BE2C (cell line): Measurements from ENCODE around the gene GARIN1A.

Experiments
- DNase-seq: peaks from one replicate; pipeline ENCODE4 v3.0.0-alpha.2; 2020
- H3K27me3 ChIP-seq: fragments of 250-450 bp; sonication (Bioruptor Pico); 2 replicates; pipeline ENCODE4 v1.5.1; 2020; ENCODE audit warnings: mild to moderate bottlenecking
- H3K36me3 ChIP-seq: fragments of 250-450 bp; sonication (Bioruptor Pico); 2 replicates; pipeline ENCODE4 v1.5.1; 2020; ENCODE audit warnings: mild to moderate bottlenecking
- H3K4me1 ChIP-seq: fragments of 250-450 bp; sonication (Bioruptor Pico); 2 replicates; pipeline ENCODE4 v1.5.1; 2020
- H3K4me3 ChIP-seq: 2 replicates; pipeline ENCODE4 v1.5.1; 2011; ENCODE audit warnings: low read depth, low read length
- H3K9me3 ChIP-seq: fragments of 250-450 bp; sonication (Bioruptor Pico); 2 replicates; pipeline ENCODE4 v1.5.1; 2020
- TF ChIP-seq, protein P1 (sequence below): IDR thresholded peaks from 2 replicates; pipeline ENCODE4 v1.5.1; 2012; ENCODE audit warnings: mild to moderate bottlenecking, low read depth, low read length

Gene GARIN1A

DNA sequence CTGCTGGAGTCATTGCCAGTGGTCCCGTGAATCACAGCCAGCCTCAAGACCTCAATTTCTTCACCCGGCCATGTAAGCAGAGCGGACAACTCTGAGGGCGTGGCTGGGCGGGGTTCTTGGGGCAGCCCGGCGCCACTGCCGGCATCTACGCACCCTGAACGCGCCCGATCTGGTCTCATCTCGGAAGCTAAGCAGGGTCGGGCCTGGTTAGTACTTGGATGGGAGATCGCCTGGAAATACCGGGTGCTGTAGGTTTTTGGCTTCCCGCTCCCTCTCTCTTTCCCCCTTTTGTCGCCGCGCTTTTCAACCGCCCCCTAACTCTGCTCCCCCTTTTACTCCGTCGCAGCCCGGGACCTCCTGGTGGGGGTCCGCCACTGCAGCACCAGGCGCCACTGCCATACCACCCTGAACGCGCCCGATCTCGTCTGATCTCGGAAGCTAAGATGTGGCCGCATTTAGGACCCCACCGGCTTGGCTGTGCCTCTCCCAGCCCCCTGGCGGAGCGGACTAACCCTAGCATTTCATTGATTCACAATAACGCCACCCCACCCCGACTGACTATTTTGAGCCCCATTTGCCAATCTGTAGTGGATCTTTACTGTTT lies 25.3 kb downstream of the GARIN1A start:
- H3K36me3 ChIP-seq: no peaks in the 10 kb centered on the region
- H3K9me3 ChIP-seq: no peaks in the 10 kb centered on the region
- H3K27me3 ChIP-seq: no peaks in the 10 kb centered on the region
- peak; percentile 75 for DNase-seq
- H3K4me3 ChIP-seq: peak overlapping the region; percentile 65
- TF ChIP-seq, protein P1, sequence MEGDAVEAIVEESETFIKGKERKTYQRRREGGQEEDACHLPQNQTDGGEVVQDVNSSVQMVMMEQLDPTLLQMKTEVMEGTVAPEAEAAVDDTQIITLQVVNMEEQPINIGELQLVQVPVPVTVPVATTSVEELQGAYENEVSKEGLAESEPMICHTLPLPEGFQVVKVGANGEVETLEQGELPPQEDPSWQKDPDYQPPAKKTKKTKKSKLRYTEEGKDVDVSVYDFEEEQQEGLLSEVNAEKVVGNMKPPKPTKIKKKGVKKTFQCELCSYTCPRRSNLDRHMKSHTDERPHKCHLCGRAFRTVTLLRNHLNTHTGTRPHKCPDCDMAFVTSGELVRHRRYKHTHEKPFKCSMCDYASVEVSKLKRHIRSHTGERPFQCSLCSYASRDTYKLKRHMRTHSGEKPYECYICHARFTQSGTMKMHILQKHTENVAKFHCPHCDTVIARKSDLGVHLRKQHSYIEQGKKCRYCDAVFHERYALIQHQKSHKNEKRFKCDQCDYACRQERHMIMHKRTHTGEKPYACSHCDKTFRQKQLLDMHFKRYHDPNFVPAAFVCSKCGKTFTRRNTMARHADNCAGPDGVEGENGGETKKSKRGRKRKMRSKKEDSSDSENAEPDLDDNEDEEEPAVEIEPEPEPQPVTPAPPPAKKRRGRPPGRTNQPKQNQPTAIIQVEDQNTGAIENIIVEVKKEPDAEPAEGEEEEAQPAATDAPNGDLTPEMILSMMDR: peak; percentile 65
- H3K4me1 ChIP-seq: no peaks in the 10 kb centered on the region; the same call in 1 of the 2 replicates

DNA sequence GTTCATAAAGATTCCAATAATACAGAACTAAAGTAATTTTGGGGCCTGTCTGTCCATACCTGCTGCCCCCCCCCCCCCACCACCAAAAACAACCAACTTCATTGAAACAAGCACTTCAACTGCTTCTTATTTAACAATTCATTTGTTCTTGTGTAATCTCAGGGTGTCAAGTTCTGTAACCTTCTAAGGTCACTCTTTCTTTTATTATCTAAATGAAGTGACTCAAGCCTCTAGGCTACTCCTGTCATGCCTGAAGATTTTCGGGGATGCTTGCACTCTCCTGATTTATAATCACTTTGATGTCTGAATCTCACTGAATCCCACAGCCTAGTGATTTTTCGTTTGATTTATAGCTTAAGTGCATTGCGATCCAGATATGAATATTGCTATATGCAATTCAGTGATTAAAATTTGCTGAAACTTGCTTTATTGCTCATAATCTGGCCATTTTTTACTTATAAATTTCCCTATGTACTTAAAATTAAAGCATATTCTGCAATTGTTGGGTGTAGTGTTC lies 27.2 kb downstream of the GARIN1A start:
- no peak for DNase-seq
- Histone ChIP-seq H3K4me1 (no peaks in the 10 kb centered on the region; the same call in 1 of the 2 replicates), H3K4me3 (no peak overlapping the region), H3K27me3 (no peaks in the 10 kb centered on the region), H3K36me3 (no peaks in the 10 kb centered on the region), H3K9me3 (no peaks in the 10 kb centered on the region)
- TF ChIP-seq, protein P1: no peak

DNA sequence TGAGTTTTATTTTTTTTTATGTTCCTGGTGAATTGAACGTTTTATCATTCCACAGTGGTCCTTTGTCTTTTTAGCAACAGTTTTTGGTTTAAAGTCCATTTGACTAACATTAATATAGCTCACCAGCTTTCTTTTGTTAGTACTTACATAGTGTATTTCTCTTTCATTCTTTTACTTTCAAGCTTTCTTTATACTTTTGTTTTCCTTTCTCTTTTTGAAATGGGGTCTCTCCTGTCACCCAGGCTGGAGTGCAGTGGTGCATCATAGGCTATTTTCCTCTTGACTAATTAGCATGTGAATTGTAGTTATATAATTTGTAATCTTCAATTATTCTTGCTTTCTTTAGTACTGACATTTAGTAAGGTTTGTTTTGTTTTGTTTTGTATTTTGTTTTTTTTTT lies 27.8 kb downstream of the GARIN1A start:
- DNase-seq: no peak
- H3K27me3 ChIP-seq: no peaks in the 10 kb centered on the region

DNA sequence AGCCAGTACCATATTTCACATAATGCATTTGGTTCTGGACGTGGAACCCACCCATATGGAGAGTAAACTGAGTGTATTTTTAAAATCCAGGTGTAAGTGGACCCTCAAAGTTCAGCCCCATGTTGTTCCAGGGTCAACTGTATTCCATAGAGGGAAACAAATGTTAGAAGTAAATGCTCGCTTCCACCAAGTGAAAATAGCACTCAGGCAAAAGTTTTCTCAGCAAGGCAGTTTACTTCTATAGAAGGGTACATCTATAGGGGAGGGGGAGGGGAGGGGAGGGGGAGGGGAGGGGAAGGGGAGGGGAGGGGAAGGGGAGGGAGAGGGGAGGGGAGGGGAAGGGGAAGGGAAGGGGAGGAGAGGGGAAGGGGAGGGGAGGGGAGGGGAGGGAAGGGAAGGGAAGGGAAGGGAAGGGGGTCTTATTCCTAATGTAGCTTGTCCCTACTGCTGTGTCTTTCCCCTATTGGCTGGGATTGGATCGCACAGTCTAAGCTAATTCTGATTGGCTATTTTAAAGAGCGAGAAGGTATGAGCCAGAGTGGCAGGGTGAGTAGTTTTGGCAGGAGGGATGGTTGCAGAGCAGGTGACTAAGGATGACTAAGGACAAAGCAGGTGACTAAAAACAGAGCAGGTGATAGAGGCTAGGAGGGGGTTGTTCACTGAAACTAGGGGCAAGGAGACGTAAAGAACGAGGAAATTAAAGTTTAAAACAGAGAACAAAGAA lies 29.1 kb downstream of the GARIN1A start:
- Histone ChIP-seq H3K36me3 (no peaks in the 10 kb centered on the region), H3K4me1 (no peaks in the 10 kb centered on the region; the same call in 1 of the 2 replicates), H3K9me3 (no peaks in the 10 kb centered on the region), H3K4me3 (no peak overlapping the region), H3K27me3 (no peaks in the 10 kb centered on the region)
- DNase-seq: no peak
- TF ChIP-seq, protein P1: no peak

More for the DNA sequence above, 27.8 kb downstream of the GARIN1A start:
- Histone ChIP-seq H3K4me1 (no peaks in the 10 kb centered on the region; the same call in 1 of the 2 replicates), H3K36me3 (no peaks in the 10 kb centered on the region), H3K4me3 (no peak overlapping the region), H3K9me3 (no peaks in the 10 kb centered on the region)
- TF ChIP-seq, protein P1: no peak

DNA sequence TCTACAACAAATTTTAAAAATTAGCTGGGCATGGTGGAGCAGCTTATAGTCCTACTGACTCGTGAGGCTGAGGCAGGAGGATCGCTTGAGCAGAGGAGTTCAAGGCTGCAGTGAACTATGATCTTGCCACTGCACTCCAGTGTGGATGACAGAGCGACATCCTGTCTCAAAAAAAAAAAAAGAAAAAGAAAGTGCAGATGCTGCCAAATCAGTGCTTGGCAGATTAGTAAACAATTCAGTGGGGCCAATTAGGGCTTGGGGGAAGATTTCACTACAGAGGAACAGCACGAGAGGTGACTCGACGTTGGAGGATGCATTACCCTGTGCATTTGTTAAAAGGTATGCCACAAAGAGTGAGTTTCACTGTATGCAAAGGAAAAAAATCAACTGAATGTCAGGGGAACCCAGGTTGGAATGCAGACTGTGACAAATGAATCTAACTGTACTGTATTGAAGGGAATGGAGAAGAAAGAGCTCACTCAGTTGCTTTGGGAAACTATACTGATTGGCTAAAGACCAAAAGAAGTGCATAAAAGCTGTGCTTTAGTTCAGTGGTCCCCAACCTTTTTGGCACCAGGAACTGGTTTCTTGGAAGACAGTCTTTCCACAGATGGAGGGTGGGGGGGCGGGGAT lies 31.6 kb downstream of the GARIN1A start:
- H3K27me3 ChIP-seq: no peaks in the 10 kb centered on the region
- TF ChIP-seq, protein P1: no peak

More for the DNA sequence above, 31.6 kb downstream of the GARIN1A start:
- no peak overlapping the region for H3K4me3 ChIP-seq
- H3K36me3 ChIP-seq: no peaks in the 10 kb centered on the region
- no peak for DNase-seq
- H3K9me3 ChIP-seq: no peaks in the 10 kb centered on the region
- H3K4me1 ChIP-seq: no peaks in the 10 kb centered on the region
